Measurements from ENCODE around the gene RNF182. TPM values are rescaled to one million over a fixed set of nuclear protein-coding genes. Genes with fewer than 3 reads are reported as not detected.

Gene RNF182
- total and polyA plus RNA-seq, 10 of the 15 experiments (the other 5 are each of a cell fraction or from before 2014, with no cell fraction given) = not detected

- no peak for TF ChIP-seq CEBPZ (IDR thresholded peaks at IDR 0.05; ENCODE audit: low read depth, low read length)
- TF ChIP-seq POLR2A (IDR thresholded peaks at IDR 0.05; ENCODE audit: low read depth, low read length) = no peak
- TF ChIP-seq JUNB (IDR thresholded peaks at IDR 0.05) = no peak
- no peak for TF ChIP-seq CREB1 (IDR thresholded peaks at IDR 0.05; ENCODE audit: low read depth)
- no peak for TF ChIP-seq FOXK2 (IDR thresholded peaks at IDR 0.05)
- no peak for TF ChIP-seq NRF1 (conservative IDR thresholded peaks at IDR 0.05; ENCODE audit: low read depth, low read length)
- TF ChIP-seq JUND (IDR thresholded peaks at IDR 0.05; ENCODE audit: low read depth, low read length) = no peak
Observed at GRCh38 chr6:13920552-13920951, 4.2 kb upstream of the RNF182 start (continued).

GRCh38 chr6:13922750-13923149 lies 2.0 kb upstream of the RNF182 start:
- intact Hi-C loops (cut with micrococcal nuclease; ENCODE audit: unreplicated experiment) = no loop called here
- no peaks in the 10 kb centered on the region for H3K79me2 ChIP-seq (ENCODE audit: control insufficient read depth, insufficient read depth, low read length)
- WGBS (ENCODE audit: insufficient coverage, insufficient replicate concordance, low lambda C conversion rate, missing lambda C conversion rate) = 42% methylated on average over 3 of the region's 3 CpGs
- no peak overlapping the region for H3K9ac ChIP-seq (ENCODE audit: control insufficient read depth, insufficient read depth, low read length)
- BruUV-seq (replicated peaks) = no TSS peak
- ATAC-seq (no peak), FAIRE-seq (no peak), DNase-seq (ENCODE audit: low read depth, low spot score) (no peak)
- ChIA-PET POLR2A (no interaction called here), CTCF (interaction anchor here (0.9 to 2.0 kb wide), 6 partner anchors 10 to 144 kb away, joined by 3 to 11 read pairs (median 4); no protein-coding TSS in a partner anchor), SMC1A (ENCODE audit: uncharacterized antibody, unreplicated experiment) (interaction anchor here (0.6 to 1.5 kb wide), 3 partner anchors 114 to 847 kb away, joined by 3 to 5 read pairs (median 4); no protein-coding TSS in a partner anchor), RAD21 (ENCODE audit: unreplicated experiment) (no interaction called here)
- H3K27me3 ChIP-seq (replicated peaks in 1 of 2; ENCODE audit: control insufficient read depth in 2 of 2, insufficient read depth in 2 of 2, low read length in 1 of 2) = peaks cover 7 to 21% of the 10 kb centered on the region in 2 experiments
- no peak overlapping the region for H2AFZ ChIP-seq (ENCODE audit: control insufficient read depth, low read depth, low read length)
- no peak overlapping the region for H3K4me2 ChIP-seq (ENCODE audit: control insufficient read depth, insufficient read depth)
- H3K27ac ChIP-seq (ENCODE audit: control insufficient read depth, insufficient read depth) = no peak overlapping the region
- H3K9me3 ChIP-seq (replicated peaks; ENCODE audit: control insufficient read depth, insufficient read depth, low read length) = no peaks in the 10 kb centered on the region
- H3K4me1 ChIP-seq (ENCODE audit: control insufficient read depth, insufficient read depth, low read length) = peaks cover 3% of the 10 kb centered on the region; the same call in 1 of the 2 replicates
- H3K4me3 ChIP-seq = no peak overlapping the region
- no peaks in the 10 kb centered on the region for H3K36me3 ChIP-seq (ENCODE audit: control insufficient read depth in 2 of 2, insufficient read depth in 2 of 2, low read length in 1 of 2)
- TF ChIP-seq ELK1 (IDR thresholded peaks at IDR 0.05; ENCODE audit: low read depth, low read length) = no peak
- TF ChIP-seq BMI1 (IDR thresholded peaks at IDR 0.05; ENCODE audit: borderline replicate concordance) = no peak
- no peak for TF ChIP-seq TBL1XR1 (IDR thresholded peaks at IDR 0.05; ENCODE audit: low read depth, low read length)
- no peak for TF ChIP-seq BHLHE40 (IDR thresholded peaks at IDR 0.05; ENCODE audit: borderline replicate concordance in 1 of 2, low read depth in 2 of 2, low read length in 1 of 2)
- no peak for TF ChIP-seq BCL11A (IDR thresholded peaks at IDR 0.05; ENCODE audit: low read depth, low read length)
- TF ChIP-seq RFX5 (IDR thresholded peaks at IDR 0.05; ENCODE audit: low read depth, low read length) = no peak
- TF ChIP-seq RELA (IDR thresholded peaks at IDR 0.05; ENCODE audit: borderline replicate concordance, partially characterized antibody) = no peak
- no peak for TF ChIP-seq RB1 (IDR thresholded peaks at IDR 0.05; ENCODE audit: borderline replicate concordance)
- in situ Hi-C loops (cut with MboI) = loop anchor here (25.0 kb wide), 1 partner anchor 1540 kb away; no protein-coding TSS in a partner anchor
- no peaks in the 10 kb centered on the region for H4K20me1 ChIP-seq (ENCODE audit: control insufficient read depth, insufficient read depth)
